GM19193 (cell line): ENCODE measurements around the gene SUGP1.

ENCODE experiments used
- POLR2A ChIP-seq: IDR thresholded peaks from 4 replicates; pipeline ENCODE4 v1.6.1; 2011; ENCODE audit not compliant: insufficient read depth, insufficient read length; ENCODE audit errors: extremely low read depth

Gene SUGP1, protein sequence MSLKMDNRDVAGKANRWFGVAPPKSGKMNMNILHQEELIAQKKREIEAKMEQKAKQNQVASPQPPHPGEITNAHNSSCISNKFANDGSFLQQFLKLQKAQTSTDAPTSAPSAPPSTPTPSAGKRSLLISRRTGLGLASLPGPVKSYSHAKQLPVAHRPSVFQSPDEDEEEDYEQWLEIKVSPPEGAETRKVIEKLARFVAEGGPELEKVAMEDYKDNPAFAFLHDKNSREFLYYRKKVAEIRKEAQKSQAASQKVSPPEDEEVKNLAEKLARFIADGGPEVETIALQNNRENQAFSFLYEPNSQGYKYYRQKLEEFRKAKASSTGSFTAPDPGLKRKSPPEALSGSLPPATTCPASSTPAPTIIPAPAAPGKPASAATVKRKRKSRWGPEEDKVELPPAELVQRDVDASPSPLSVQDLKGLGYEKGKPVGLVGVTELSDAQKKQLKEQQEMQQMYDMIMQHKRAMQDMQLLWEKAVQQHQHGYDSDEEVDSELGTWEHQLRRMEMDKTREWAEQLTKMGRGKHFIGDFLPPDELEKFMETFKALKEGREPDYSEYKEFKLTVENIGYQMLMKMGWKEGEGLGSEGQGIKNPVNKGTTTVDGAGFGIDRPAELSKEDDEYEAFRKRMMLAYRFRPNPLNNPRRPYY

DNA sequence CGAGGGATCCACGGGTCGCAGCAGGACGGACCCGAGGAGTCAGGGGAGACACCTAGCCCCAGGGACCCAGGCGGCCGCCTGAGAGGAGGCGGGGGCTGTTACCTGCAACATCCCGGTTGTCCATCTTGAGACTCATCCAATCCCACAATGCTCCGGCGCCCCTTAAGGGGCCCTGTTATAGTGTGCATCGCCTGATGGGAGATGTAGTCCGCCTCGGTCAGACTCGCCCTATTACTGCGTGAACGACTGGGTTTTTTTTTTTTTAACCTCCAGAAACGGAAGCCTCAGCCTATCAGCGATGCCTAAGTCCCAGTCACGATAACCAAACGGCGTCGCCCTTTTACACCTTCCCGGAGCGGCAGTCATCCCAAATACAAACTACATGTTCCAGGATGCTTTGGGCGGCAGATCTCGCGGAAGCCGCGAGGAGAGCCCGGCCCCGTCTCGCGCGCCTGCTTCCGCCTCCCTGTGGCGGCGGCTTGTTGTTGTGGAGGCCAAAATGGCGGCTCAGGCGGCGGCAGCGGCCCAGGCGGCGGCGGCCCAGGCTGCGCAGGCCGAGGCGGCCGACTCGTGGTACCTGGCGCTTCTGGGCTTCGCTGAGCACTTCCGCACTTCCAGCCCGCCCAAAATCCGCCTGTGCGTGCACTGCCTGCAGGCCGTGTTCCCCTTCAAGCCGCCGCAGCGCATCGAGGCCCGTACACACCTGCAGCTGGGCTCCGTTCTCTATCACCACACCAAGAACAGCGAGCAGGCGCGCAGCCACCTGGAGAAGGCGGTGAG lies at the start of gene SUGP1, which contains the start of gene MAU2:
Gene SUGP1, minus strand, starts transcription at position 149 of the 780 bp plus-strand sequence. Its CDS starts 13 bp downstream, at position 136.
Gene MAU2, plus strand, starts transcription at position 469 of the 780 bp plus-strand sequence. Its CDS starts 31 bp downstream, at position 500.
- TF ChIP-seq POLR2A = peak; percentile 87

GRCh38 chr19:19368087-19368486 lies 47.8 kb upstream of the SUGP1 start:
- TF ChIP-seq POLR2A = no peak

DNA sequence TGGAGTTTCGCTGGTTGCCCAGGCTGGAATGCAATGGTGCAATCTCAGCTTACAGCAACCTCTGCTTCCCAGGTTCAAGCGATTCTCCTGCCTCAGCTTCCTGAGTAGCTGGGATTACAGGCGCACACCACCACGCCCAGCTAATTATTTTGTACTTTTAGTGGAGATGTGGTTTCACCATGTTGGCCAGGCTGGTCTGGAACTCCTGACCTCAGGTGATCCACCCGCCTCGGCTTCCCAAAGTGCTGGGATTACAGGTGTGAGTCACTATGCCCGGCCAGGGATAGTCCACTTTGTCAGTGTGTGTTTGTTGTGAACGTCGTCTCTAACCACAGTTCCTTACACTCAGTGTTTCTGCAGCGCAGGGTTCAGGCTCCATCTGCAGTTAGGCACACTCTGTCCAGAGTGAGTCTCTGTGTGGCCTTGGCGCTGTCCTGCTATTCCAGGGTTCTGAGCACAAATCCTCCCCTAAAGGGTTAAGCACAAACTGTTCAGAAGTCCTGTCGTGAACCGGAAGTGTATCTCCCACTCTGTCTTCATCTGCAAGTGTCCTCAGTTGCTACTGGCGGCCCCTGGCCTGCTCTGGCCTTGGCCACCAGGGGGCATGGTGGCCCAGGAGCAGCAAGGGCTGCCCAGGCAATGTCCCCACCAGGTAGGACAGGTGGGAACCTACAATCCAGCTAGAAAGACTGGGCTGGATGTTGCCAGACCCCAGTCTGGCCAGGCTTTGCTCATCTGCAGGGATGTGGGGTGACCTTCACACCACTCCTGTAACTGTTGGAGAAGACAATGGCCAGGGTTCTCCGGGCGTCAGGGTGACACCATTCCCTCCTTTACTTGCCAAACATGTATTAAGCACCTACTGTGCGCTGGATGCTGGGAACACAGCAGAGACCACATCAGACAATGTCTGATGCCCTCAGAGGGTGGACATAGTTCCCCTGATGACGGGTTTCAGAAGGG lies 46.4 kb upstream of the SUGP1 start:
- TF ChIP-seq POLR2A = no peak

DNA sequence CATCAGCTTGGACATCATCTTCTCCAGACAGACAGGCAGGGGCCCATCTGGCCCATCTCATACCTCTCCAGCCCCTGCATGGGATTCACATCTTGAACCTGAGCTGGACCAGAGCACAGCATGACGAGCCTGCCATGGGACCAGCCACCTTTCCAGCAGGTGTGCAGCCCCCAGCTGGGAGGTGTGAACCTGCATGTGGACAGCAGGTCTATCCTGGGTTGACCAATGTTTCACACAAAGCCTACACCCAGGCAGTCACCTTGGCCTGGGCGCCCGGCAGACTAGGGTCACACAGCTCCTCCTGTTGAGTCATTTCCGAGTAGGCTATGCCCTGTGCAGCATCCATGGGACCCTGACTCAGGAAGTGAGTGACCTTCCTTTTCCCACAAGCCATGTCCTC lies 41.8 kb upstream of the SUGP1 start:
- no peak for TF ChIP-seq POLR2A

DNA sequence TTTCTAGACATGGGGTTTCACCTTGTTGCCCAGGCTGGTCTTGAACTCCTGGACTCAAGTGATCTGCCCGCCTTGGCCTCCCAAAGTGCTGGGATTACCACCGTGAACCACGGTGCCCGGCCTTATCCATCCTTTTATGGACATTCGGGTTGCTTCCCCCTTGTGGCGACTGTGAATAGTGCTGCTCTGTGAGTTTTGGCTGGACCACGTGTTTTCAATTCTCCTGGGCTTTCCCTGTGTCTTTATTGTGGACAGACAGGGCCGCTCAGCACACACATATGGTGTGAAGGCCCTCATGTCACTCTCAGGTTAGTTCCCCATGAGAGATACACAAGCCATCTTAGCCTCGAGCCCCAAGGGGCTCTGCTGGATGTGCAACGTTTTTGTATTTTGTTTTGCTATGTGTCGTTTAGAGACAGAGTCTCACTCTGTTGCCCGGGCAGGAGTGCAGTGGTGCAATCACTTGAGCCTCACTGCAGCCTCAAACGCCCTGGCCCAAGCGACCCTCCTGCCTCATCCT lies 40.8 kb upstream of the SUGP1 start:
- no peak for TF ChIP-seq POLR2A

- no peak for TF ChIP-seq POLR2A
Observed at GRCh38 chr19:19356901-19357566, 36.7 kb upstream of the SUGP1 start.

GRCh38 chr19:19356500-19356899 lies 36.2 kb upstream of the SUGP1 start:
- no peak for TF ChIP-seq POLR2A

DNA sequence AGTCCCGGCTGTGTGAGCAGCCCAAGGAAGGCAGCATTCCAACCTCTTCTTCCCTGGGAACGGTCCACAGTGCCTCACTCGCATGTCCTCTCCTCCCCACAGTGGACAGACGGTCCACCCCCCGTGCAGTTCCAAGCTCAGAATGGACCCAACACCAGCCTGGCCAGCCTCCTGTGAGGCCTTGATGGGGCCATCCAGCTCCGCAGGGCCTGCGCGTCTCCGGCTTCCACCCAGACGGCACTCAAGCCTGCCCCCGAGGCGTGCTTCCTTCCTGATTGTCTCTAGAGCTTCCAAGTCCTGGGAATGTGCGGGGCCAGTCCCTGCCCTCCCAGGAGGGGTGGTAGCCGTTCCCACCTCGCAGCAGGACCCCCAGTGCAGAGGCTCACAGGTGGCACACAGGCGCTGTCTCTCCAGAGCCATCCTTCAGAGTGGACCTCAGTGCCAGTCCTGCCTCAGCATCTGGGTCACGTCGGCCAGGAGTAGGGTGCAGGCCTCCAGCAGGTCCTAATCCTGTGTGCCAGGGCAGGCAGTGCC lies 35.4 kb upstream of the SUGP1 start:
- TF ChIP-seq POLR2A = peak; percentile 20

DNA sequence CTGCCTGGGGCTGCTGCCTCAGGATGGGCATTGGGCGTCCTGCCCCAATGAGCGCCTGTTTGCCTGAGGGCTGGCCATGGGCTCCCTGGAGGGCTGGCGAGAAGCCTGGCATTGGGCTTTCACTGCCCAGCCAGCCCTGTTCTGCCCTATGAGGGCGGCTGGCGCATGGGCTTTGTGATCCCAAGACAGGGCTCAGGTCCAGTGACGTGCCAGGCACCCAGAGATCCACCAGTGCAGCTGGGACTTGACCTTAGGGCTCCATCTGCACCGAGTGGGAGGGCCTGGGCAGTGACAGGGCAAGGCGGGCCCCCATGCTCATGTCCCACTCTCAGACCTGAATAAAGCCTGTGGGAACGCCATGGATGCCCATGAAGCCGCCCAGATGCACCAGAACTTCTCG lies 34.6 kb upstream of the SUGP1 start:
- no peak for TF ChIP-seq POLR2A

- TF ChIP-seq POLR2A = no peak
Observed at GRCh38 chr19:19354007-19354406, 33.7 kb upstream of the SUGP1 start.

DNA sequence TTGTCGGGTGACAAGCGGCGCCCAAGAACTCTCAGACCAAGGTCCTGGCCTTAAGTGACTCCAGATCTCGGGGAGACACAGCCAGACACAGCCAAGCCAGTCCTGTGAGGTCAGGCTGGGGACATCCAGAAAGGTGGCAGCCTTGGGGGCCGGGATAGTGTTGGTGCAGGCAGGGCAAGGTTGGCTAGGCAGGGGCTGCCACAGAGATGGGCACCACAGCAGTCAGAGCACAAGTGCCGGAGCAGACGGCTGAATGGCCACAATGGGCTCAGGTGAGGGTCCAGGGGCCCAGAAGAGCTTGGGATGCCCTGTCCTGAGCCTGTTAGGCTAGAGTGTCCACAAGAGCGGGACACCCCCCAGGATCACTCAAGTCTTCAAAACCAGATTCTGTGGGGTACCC lies 32.5 kb upstream of the SUGP1 start:
- no peak for TF ChIP-seq POLR2A

DNA sequence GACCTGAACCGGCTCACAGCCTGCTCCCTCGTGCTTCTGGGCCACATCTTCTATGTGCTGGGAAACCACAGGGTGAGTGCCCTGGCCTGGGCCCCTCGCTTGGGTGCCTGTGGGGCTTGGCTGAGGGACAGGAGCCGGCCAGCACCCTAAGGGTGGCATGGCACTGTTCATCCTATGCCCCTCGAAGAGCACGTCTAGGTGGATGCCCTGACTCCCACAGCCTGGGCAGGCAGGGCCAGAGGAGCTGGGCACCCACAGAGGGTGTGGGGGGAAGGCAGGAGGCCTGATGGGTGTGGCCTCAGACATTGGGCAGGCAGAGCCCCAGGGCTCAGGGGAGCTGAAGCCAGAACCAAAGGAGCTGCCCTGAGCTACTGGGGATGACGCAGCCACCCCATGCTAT lies 29.1 kb upstream of the SUGP1 start:
- TF ChIP-seq POLR2A = no peak

- no peak for TF ChIP-seq POLR2A
Observed at GRCh38 chr19:19348266-19348665, 28.0 kb upstream of the SUGP1 start.
